Adrenal gland (tissue), 5 donors: Measurements from ENCODE around the gene SMCO1.

ENCODE experiments used
- POLR2A ChIP-seq, 2 donors: fragments of 450-650 bp; IDR thresholded peaks; one replicate each; pipeline ENCODE4 v1.6.1; 2017; ENCODE audit warnings: antibody characterized with exemption in 2 of 2, mild to moderate bottlenecking in 2 of 2, moderate library complexity in 1 of 2
- TF ChIP-seq, protein P1 (sequence below), 6 experiments: fragments of 450-650 bp in 4 of 6; fragments of 200-600 bp in 2 of 6; sonication (generic) in 1 of 6; IDR thresholded peaks; 1 replicate in 5 of 6; 2 replicates in 1 of 6; pipeline versions ENCODE4 v1.5.1 to v1.8.0; 2016 to 2021; ENCODE audit warnings: antibody characterized with exemption in 6 of 6, mild to moderate bottlenecking in 2 of 6, moderate library complexity in 1 of 6
- donor health status: DM: no; HTN: no; CAD: no.

- no peak for TF ChIP-seq POLR2A (IDR thresholded peaks at IDR 0.05)
- TF ChIP-seq, protein P1, sequence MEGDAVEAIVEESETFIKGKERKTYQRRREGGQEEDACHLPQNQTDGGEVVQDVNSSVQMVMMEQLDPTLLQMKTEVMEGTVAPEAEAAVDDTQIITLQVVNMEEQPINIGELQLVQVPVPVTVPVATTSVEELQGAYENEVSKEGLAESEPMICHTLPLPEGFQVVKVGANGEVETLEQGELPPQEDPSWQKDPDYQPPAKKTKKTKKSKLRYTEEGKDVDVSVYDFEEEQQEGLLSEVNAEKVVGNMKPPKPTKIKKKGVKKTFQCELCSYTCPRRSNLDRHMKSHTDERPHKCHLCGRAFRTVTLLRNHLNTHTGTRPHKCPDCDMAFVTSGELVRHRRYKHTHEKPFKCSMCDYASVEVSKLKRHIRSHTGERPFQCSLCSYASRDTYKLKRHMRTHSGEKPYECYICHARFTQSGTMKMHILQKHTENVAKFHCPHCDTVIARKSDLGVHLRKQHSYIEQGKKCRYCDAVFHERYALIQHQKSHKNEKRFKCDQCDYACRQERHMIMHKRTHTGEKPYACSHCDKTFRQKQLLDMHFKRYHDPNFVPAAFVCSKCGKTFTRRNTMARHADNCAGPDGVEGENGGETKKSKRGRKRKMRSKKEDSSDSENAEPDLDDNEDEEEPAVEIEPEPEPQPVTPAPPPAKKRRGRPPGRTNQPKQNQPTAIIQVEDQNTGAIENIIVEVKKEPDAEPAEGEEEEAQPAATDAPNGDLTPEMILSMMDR (IDR thresholded peaks at IDR 0.05), result no peak
These were observed 1.3 kb downstream of the SMCO1 start for GRCh38 chr3:196513697-196514349.
